Duodenal mucosa (tissue), 2 donors: ENCODE measurements around the gene CA11.

ENCODE experiments used
- H3K27ac ChIP-seq: one replicate; pipeline ENCODE4 v1.7.0; 2013; ENCODE audit warnings: low read depth, low read length
- H3K27me3 ChIP-seq, 2 donors: one replicate each; pipeline ENCODE4 v1.7.0; 2013; ENCODE audit warnings: low read length in 2 of 2, control low read depth in 1 of 2; ENCODE audit not compliant: insufficient read depth in 2 of 2, control insufficient read depth in 1 of 2
- H3K36me3 ChIP-seq, 2 donors: one replicate each; pipeline ENCODE4 v1.7.0; 2013; ENCODE audit warnings: low read length in 2 of 2, control low read depth in 1 of 2; ENCODE audit not compliant: insufficient read depth in 2 of 2, control insufficient read depth in 1 of 2
- H3K4me1 ChIP-seq, 2 donors: one replicate each; pipeline ENCODE4 v1.7.0; 2013; ENCODE audit warnings: low read length in 2 of 2, control low read depth in 1 of 2; ENCODE audit not compliant: insufficient read depth in 2 of 2, control insufficient read depth in 1 of 2
- H3K4me3 ChIP-seq, 2 donors: one replicate each; pipeline ENCODE4 v1.7.0; 2013; ENCODE audit warnings: low read length in 2 of 2, low read depth in 1 of 2
- H3K9ac ChIP-seq, 2 donors: one replicate each; pipeline ENCODE4 v1.7.0; 2013; ENCODE audit warnings: low read length in 2 of 2, low read depth in 1 of 2
- H3K9me3 ChIP-seq, 2 donors: one replicate each; pipeline ENCODE4 v1.7.0; 2013; ENCODE audit warnings: low read length in 2 of 2, control low read depth in 1 of 2; ENCODE audit not compliant: control insufficient read depth in 1 of 2

The CA11 gene

DNA sequence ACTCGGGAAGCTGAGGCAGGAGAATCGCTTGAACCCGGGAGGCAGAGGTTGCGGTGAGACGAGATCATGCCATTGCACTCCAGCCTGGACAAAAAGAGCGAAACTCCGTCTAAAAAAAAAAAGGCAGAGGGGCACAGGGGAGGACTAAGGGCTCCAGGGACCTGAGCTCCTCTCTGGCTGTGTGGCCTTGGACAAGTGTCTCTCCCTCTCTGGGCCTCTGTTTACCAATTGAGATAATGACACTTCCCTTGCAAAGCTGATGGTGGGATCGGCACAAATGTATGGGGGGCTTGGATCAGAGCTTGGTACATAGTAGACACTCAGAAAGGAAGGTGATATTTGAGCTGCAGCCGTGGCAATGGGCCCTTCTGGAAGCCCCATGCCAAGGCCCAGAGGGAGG lies 50.8 kb downstream of the CA11 start:
- Histone ChIP-seq H3K4me1 (no peaks in the 10 kb centered on the region), H3K9ac (no peak overlapping the region), H3K9me3 (no peaks in the 10 kb centered on the region), H3K36me3 (no peaks in the 10 kb centered on the region), H3K4me3 (no peak overlapping the region), H3K27ac (no peak overlapping the region), H3K27me3 (no peaks in the 10 kb centered on the region)

DNA sequence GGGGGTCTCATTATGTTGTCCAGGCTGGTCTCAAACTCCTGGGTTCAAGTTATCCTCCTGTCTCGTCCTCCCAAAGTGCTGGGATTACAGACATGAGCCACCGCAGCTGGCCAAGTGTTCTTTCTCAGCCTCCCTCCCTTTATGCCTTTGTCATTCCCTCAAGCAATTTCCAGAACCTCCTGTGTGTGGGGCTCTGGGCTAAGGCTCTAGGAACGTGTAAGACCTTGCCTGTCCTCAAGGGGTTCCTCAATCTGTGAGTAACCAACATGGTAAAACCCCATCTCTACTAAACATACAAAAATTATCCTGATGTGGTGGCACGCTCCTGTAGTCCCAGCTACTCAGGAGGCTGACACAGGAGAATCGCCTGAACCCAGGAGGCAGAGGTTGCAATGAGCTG lies 55.0 kb downstream of the CA11 start:
- Histone ChIP-seq H3K9me3 (no peaks in the 10 kb centered on the region), H3K27ac (no peak overlapping the region), H3K27me3 (no peaks in the 10 kb centered on the region), H3K4me1 (peaks cover 4 to 6% of the 10 kb centered on the region in 2 donors), H3K4me3 (no peak overlapping the region), H3K9ac (no peak overlapping the region), H3K36me3 (no peaks in the 10 kb centered on the region)

DNA sequence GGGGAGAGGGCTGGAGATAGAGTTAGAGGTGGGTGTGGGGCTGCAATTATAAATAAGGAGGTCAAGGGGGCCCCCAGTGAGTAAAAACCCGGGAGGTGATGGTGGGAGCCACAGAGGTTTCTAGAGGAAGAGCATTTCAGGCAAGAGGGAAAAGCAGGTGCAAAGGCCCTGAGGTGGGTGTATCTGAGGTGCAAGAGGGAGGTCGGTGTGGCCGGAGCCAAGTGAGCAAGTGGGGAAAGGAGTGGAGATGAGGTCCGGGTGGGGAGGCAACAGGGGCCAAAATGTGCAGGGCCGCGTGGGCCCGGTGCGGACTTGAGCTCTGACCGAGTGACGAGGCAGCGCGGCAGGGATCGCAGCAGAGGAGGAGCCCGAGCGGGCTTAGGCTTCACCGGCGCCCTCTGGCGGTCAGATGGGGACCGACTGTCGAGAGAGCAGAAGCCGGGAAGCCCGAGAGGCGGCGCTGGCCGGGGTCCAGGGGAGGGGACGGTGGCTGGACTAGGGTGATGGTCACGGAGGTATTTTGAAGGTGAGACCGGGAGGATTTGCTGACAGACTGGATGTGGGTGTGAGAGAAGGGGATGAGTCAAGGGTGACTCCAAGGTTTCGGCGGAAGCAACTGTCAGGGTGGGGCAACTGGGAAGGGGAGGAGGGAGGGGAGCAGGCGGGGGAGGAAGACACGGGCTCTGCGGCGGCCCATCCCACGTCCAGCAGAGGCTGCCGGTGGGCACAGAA lies 57.2 kb downstream of the CA11 start:
- H3K4me3 ChIP-seq = peak overlapping the region; percentile 51 to 68
- no peaks in the 10 kb centered on the region for H3K9me3 ChIP-seq
- H3K27ac ChIP-seq = no peak overlapping the region
- peak overlapping the region; percentile 49 to 63 for H3K9ac ChIP-seq
- H3K36me3 ChIP-seq = no peaks in the 10 kb centered on the region
- H3K4me1 ChIP-seq = peaks cover 6 to 7% of the 10 kb centered on the region in 2 donors
- H3K27me3 ChIP-seq = no peaks in the 10 kb centered on the region
